ENCODE results near the gene SDK1.

The SDK1 gene

GRCh38 chr7:3980300-3980643 lies 679.2 kb downstream of the SDK1 start:
- DNase-seq (ENCODE audit: extremely low read depth, low read depth): no peak
- no peak for TF ChIP-seq CTCF (IDR thresholded peaks at IDR 0.05; ENCODE audit: low read depth, low read length)

- TF ChIP-seq CTCF (IDR thresholded peaks at IDR 0.05; ENCODE audit: low read depth, low read length): no peak
- no peak for DNase-seq (ENCODE audit: extremely low read depth, low read depth)
These were observed 680.2 kb downstream of the SDK1 start for GRCh38 chr7:3981281-3981680.

- DNase-seq (ENCODE audit: extremely low read depth, low read depth): no peak
- TF ChIP-seq CTCF (IDR thresholded peaks at IDR 0.05; ENCODE audit: low read depth, low read length): no peak
These were observed 683.4 kb downstream of the SDK1 start for GRCh38 chr7:3984456-3984855.

- no peak for TF ChIP-seq CTCF (IDR thresholded peaks at IDR 0.05; ENCODE audit: low read depth, low read length)
- no peak for DNase-seq (ENCODE audit: extremely low read depth, low read depth)
These were observed 685.9 kb downstream of the SDK1 start for GRCh38 chr7:3986927-3987326.

- no peak for DNase-seq (ENCODE audit: extremely low read depth, low read depth)
- TF ChIP-seq CTCF (IDR thresholded peaks at IDR 0.05; ENCODE audit: low read depth, low read length): no peak
These were observed 686.4 kb downstream of the SDK1 start for GRCh38 chr7:3987426-3987927.

GRCh38 chr7:3989723-3990122 lies 688.7 kb downstream of the SDK1 start:
- TF ChIP-seq CTCF (IDR thresholded peaks at IDR 0.05; ENCODE audit: low read depth, low read length): no peak
- DNase-seq (ENCODE audit: extremely low read depth, low read depth): no peak

- TF ChIP-seq CTCF (IDR thresholded peaks at IDR 0.05; ENCODE audit: low read depth, low read length): no peak
- DNase-seq (ENCODE audit: extremely low read depth, low read depth): no peak
These were observed 690.7 kb downstream of the SDK1 start for GRCh38 chr7:3991731-3992231.
